BLaER1 treated with 17β-estradiol and CSF1 and Interleukin-3, amounts not matched to agents 10 nM and 100 nM (cell line): Measurements from ENCODE around the gene NAT8L.

Experiments used
- H3K27ac ChIP-seq, 11 experiments: shearing (Covaris generic); formaldehyde crosslinking; 2 replicates each; pipeline ENCODE4 v1.8.1; 2022
- H3K27me3 ChIP-seq, 11 experiments: shearing (Covaris generic); formaldehyde crosslinking; 2 replicates each; pipeline ENCODE4 v1.8.1; 2022
- H3K36me3 ChIP-seq, 11 experiments: shearing (Covaris generic); formaldehyde crosslinking; 2 replicates each; pipeline ENCODE4 v1.8.1; 2022
- H3K4me1 ChIP-seq, 10 experiments: shearing (Covaris generic); formaldehyde crosslinking; 2 replicates each; pipeline ENCODE4 v1.8.1; 2022
- H3K4me2 ChIP-seq, 11 experiments: shearing (Covaris generic); formaldehyde crosslinking; 2 replicates each; pipeline ENCODE4 v1.8.1; 2022
- H3K4me3 ChIP-seq, 10 experiments: shearing (Covaris generic); formaldehyde crosslinking; 2 replicates each; pipeline ENCODE4 v1.8.1; 2022
- H3K9ac ChIP-seq, 11 experiments: shearing (Covaris generic); formaldehyde crosslinking; 2 replicates each; pipeline ENCODE4 v1.8.1; 2022
- H3K9me3 ChIP-seq, 11 experiments: shearing (Covaris generic); formaldehyde crosslinking; replicated peaks in 1 of 11; 2 replicates each; pipeline ENCODE4 v1.8.1; 2022
- H4K20me1 ChIP-seq, 11 experiments: shearing (Covaris generic); formaldehyde crosslinking; 2 replicates each; pipeline ENCODE4 v1.8.1; 2022
- Cebpa-rat ChIP-seq, 11 experiments: shearing (Covaris generic); IDR thresholded peaks; 2 replicates each; pipeline ENCODE4 v1.8.1; 2022

NAT8L gene

DNA sequence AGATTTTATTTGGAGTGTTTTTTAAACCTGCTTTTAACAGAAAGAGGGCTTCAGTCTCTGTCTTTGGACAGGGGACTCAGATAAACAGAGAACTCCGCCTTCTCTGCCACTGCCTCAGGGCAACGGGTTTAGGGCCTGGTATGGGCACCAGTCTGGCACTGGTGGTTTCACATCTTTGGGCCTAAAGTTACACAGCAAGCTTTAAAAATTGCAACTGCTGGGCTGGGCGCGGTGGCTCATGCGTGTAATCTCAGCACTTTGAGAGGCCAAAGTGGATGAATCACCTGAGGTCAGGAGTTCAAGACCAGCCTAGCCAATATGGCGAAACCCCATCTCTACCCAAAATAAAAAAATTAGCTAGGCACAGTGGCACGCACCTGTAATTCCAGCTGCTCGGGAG is 10.3 kb upstream of the NAT8L start:
- no peak for TF ChIP-seq Cebpa-rat (IDR thresholded peaks at IDR 0.05)
- H3K4me2 ChIP-seq, result peak overlapping the region in 1 of 11 experiments; percentile 18; a peak in 1 of 22 replicates
- H3K9me3 ChIP-seq, result peaks cover 0 to 7% (median 0%) of the 10 kb centered on the region in 11 experiments; a peak in 1 of 22 replicates
- peaks cover 2 to 33% (median 24%) of the 10 kb centered on the region in 11 experiments; a peak in 20 of 22 replicates for H4K20me1 ChIP-seq
- peaks cover 0 to 30% (median 8%) of the 10 kb centered on the region in 11 experiments; a peak in 13 of 22 replicates for H3K27me3 ChIP-seq
- no peak overlapping the region for H3K9ac ChIP-seq
- H3K4me1 ChIP-seq, result peaks cover 18 to 38% (median 31%) of the 10 kb centered on the region in 10 experiments; a peak in 19 of 20 replicates
- H3K4me3 ChIP-seq, result no peak overlapping the region
- no peak overlapping the region for H3K27ac ChIP-seq
- peaks cover 0 to 11% (median 9%) of the 10 kb centered on the region in 11 experiments; a peak in 10 of 22 replicates for H3K36me3 ChIP-seq

DNA sequence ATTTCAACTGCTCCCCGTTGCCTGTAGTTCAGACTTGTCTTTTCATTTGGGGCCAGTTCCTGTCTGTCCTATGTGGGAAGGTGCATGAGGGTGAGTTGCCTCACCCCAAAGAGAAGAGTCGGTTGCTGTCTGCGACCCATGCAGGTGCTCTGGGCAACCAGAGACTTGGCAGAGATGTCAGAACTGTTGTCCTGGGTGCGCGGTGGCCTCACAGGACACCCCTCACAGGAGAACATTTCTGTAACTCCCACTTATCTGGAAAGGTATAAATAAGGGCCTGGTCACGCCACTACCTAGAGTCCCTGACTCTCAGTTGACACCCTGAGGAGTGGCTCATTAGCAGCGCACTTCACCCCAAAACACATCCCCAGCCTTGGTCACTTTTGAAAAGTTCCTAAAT is 9.7 kb upstream of the NAT8L start:
- H3K9ac ChIP-seq, result no peak overlapping the region
- peaks cover 0 to 6% (median 0%) of the 10 kb centered on the region in 11 experiments; a peak in 1 of 22 replicates for H3K9me3 ChIP-seq
- H3K4me3 ChIP-seq, result no peak overlapping the region
- H3K4me1 ChIP-seq, result peaks cover 18 to 32% (median 28%) of the 10 kb centered on the region in 10 experiments; a peak in 19 of 20 replicates
- peaks cover 0 to 28% (median 18%) of the 10 kb centered on the region in 11 experiments; a peak in 18 of 22 replicates for H4K20me1 ChIP-seq
- no peak overlapping the region for H3K4me2 ChIP-seq
- TF ChIP-seq Cebpa-rat (IDR thresholded peaks at IDR 0.05), result no peak
- H3K36me3 ChIP-seq, result peaks cover 0 to 5% (median 4%) of the 10 kb centered on the region in 11 experiments; a peak in 9 of 22 replicates
- H3K27me3 ChIP-seq, result peaks cover 0 to 30% (median 8%) of the 10 kb centered on the region in 11 experiments; a peak in 13 of 22 replicates
- no peak overlapping the region for H3K27ac ChIP-seq

DNA sequence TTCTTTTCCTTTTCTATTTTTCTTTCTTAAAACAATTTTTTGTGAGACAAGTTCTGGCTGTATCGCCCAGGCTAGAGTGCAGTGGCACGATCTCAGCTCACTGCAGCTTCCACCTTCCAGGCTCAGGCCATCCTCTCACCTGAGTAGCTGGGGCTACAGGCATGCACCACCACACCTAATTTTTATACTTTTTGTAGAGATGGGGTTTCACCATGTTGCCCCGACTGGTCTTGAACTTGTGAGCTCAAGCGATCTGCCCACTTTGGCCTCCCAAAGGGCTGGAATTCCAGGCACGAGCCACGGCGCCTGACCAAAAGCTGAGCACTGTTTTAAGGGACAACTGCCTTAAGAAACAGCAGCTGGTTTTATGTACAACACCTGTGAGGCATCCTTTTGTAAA is 9.3 kb upstream of the NAT8L start:
- H3K9ac ChIP-seq, result no peak overlapping the region
- H3K4me3 ChIP-seq, result no peak overlapping the region
- no peak overlapping the region for H3K4me2 ChIP-seq
- peaks cover 18 to 28% (median 24%) of the 10 kb centered on the region in 10 experiments; a peak in 19 of 20 replicates for H3K4me1 ChIP-seq
- peaks cover 0 to 26% (median 8%) of the 10 kb centered on the region in 11 experiments; a peak in 13 of 22 replicates for H3K27me3 ChIP-seq
- H3K27ac ChIP-seq, result no peak overlapping the region
- H4K20me1 ChIP-seq, result peaks cover 0 to 23% (median 14%) of the 10 kb centered on the region in 11 experiments; a peak in 17 of 22 replicates
- H3K36me3 ChIP-seq, result peaks cover 0 to 1% (median 0%) of the 10 kb centered on the region in 11 experiments; a peak in 2 of 22 replicates
- TF ChIP-seq Cebpa-rat (IDR thresholded peaks at IDR 0.05), result no peak
- H3K9me3 ChIP-seq, result peaks cover 0 to 1% (median 0%) of the 10 kb centered on the region in 11 experiments; a peak in 1 of 22 replicates

DNA sequence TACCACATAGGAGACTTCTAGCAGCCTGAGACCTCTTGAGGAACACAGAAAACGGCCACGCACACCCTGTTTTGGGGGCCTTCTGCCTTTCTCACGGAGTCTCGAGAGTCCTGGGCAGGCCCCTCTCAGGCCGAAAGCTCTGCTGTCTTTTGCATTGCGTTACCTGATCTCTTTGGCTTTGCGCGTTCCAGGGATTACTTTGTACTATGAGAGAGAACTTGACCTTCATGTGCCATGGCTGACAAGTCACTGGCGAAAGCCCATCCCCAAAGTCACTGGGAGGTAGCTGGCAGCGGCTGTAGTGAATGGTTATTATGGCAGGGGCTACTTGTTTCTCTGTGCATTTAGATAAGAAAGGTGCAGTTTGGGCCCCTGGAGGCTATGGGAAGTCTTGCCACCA is 8.0 kb upstream of the NAT8L start:
- H3K9me3 ChIP-seq, result no peaks in the 10 kb centered on the region
- peaks cover 0 to 21% (median 8%) of the 10 kb centered on the region in 11 experiments; a peak in 17 of 22 replicates for H3K27me3 ChIP-seq
- H4K20me1 ChIP-seq, result peaks cover 0 to 10% (median 5%) of the 10 kb centered on the region in 11 experiments; a peak in 12 of 22 replicates
- H3K4me3 ChIP-seq, result no peak overlapping the region
- H3K27ac ChIP-seq, result no peak overlapping the region
- no peak overlapping the region for H3K9ac ChIP-seq
- no peak for TF ChIP-seq Cebpa-rat (IDR thresholded peaks at IDR 0.05)
- H3K4me1 ChIP-seq, result peaks cover 7 to 15% (median 11%) of the 10 kb centered on the region in 10 experiments; a peak in 19 of 20 replicates
- no peaks in the 10 kb centered on the region for H3K36me3 ChIP-seq
- no peak overlapping the region for H3K4me2 ChIP-seq

DNA sequence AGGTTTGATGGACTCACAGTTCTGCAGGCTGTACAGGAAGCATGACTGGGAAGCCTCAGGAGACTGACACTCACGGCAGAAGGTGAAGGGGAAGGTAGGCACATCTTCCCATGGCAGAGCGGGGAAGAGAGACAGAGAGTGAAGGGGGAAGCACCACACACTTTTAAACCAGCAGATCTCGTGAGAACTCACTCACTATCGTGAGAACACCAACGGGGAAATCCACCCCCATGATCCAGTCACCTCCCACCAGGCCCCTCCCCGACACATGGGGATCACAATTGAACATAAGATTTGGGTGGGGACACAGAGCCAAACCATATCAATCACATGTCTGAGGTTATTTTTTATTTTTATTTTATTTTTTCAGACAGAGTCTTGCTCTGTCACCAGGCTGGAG is 4.9 kb upstream of the NAT8L start:
- no peak overlapping the region for H3K9ac ChIP-seq
- H3K36me3 ChIP-seq, result no peaks in the 10 kb centered on the region
- no peak overlapping the region for H3K4me3 ChIP-seq
- H3K4me2 ChIP-seq, result no peak overlapping the region
- H3K4me1 ChIP-seq, result peaks cover 0 to 3% (median 0%) of the 10 kb centered on the region in 10 experiments; a peak in 3 of 20 replicates
- no peak overlapping the region for H3K27ac ChIP-seq
- peaks cover 23 to 34% (median 27%) of the 10 kb centered on the region in 11 experiments for H3K27me3 ChIP-seq
- H4K20me1 ChIP-seq, result peaks cover 0 to 5% (median 0%) of the 10 kb centered on the region in 11 experiments; a peak in 2 of 22 replicates
- TF ChIP-seq Cebpa-rat (IDR thresholded peaks at IDR 0.05), result no peak
- H3K9me3 ChIP-seq, result no peaks in the 10 kb centered on the region

DNA sequence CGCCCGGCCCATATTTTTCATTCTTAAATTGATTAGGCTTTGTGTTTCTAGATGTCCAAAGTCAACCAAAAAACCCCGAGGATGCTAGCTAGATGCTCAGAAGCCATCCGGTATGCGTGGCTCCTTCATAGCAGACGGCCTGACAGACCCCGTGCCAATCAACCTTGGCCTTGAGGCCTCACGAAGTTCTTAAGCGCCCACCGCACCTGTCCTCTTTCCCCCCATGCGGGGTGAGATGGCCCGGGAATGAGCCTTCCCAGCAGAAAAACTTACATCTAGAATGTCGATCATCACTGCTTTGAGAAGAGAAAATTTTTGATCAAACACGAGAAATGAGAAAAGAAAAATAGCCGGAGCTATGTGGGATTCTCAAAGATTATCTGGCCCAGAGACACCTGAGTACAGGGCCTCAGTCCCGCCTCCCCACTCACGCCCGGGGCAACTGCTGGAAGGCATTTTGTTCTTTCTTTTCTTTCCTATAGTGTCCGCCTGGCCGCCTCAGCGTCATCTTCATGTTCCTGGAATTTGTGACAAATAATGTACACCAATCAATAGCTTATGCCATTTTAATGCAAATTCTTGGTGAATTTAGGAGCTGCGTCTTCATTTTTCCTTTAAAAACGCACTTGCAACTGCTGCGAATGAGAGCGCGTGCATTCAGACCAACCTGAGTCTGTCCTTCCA is 1.6 kb upstream of the NAT8L start:
- Histone ChIP-seq H4K20me1 (peaks cover 0 to 21% (median 19%) of the 10 kb centered on the region in 11 experiments; a peak in 14 of 22 replicates), H3K9me3 (no peaks in the 10 kb centered on the region), H3K4me2 (no peak overlapping the region), H3K36me3 (no peaks in the 10 kb centered on the region), H3K4me1 (peaks cover 0 to 28% (median 18%) of the 10 kb centered on the region in 10 experiments; a peak in 14 of 20 replicates), H3K27ac (no peak overlapping the region), H3K27me3 (peaks cover 40 to 57% (median 46%) of the 10 kb centered on the region in 11 experiments), H3K4me3 (no peak overlapping the region), H3K9ac (no peak overlapping the region)
- TF ChIP-seq Cebpa-rat (IDR thresholded peaks at IDR 0.05), result no peak

DNA sequence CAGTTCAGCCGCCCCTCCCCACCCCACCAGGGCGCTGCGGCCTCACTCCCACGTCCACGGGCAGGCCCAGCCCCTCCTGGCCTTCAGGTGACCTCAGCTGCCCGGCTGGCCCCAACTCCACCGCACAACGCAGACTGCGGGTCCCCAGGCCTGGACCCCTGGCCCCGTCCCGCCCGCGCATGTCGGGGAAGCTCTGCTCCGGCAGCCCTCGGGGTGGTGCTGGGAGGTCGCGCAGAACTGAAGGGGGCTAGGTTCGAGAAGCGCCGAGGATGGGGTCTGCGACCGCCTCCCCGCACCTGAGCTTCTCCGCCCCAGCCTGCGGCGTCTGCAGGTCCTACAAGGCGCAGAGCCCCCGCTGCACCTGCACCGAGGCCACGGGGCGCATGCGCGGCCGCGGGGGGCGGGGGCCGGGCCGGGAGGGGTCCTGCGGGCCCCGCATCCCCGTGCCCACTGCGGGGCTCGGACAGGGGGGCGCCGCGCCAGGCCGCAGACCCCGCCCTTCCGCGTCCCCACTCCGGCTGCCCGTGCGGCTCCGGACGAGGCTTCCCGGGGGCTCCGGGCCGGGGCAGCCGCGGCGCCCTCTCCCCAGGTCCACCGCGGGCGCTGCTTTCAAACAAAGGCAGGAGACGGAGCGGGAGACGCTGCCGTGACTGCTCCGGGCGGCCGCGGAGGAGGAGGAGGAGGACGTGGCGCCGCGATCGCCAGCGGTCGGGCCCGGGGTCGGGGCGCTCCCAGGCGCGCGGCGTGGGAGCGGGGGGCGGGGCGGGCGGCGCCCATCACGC is 672 bp upstream of the NAT8L start:
- Histone ChIP-seq H3K9ac (peak overlapping the region; percentile 57 to 82 (median 75); a peak in 21 of 22 replicates), H4K20me1 (peaks cover 0 to 30% (median 23%) of the 10 kb centered on the region in 11 experiments; a peak in 14 of 22 replicates), H3K9me3 (no peaks in the 10 kb centered on the region), H3K27me3 (peaks cover 40 to 57% (median 46%) of the 10 kb centered on the region in 11 experiments), H3K4me2 (peak overlapping the region; percentile 75 to 90 (median 85)), H3K4me3 (peak overlapping the region; percentile 68 to 78 (median 70)), H3K36me3 (peaks cover 0 to 7% (median 4%) of the 10 kb centered on the region in 11 experiments; a peak in 8 of 22 replicates), H3K27ac (peak overlapping the region in 7 of 11 experiments; percentile 39 to 66 (median 54); a peak in 10 of 22 replicates), H3K4me1 (peaks cover 0 to 28% (median 18%) of the 10 kb centered on the region in 10 experiments; a peak in 14 of 20 replicates)
- TF ChIP-seq Cebpa-rat (IDR thresholded peaks at IDR 0.05), result no peak
